HCT116 (cell line): ENCODE measurements around the gene CHCHD10.

Experiments
- CTCF ChIP-seq, 3 experiments: fragments of 200-600 bp in 1 of 3; sonication (generic) in 1 of 3; IDR thresholded peaks in 2 of 3; conservative IDR thresholded peaks in 1 of 3; 2 replicates each; pipeline ENCODE4 v1.5.1; 2012 to 2017; ENCODE audit warnings: low read depth in 2 of 3, low read length in 2 of 3, antibody characterized with exemption in 1 of 3, borderline replicate concordance in 1 of 3, control low read depth in 1 of 3, mild to moderate bottlenecking in 1 of 3, mixed read lengths in 1 of 3, mixed run types in 1 of 3, moderate library complexity in 1 of 3; ENCODE audit not compliant: insufficient read depth in 1 of 3
- JUND ChIP-seq: IDR thresholded peaks from 2 replicates; pipeline ENCODE4 v1.6.1; 2012
- POLR2A ChIP-seq: IDR thresholded peaks from 2 replicates; pipeline ENCODE4 v1.7.0; 2011; ENCODE audit warnings: borderline replicate concordance; ENCODE audit not compliant: insufficient read depth, insufficient read length; ENCODE audit errors: extremely low read depth
- RAD21 ChIP-seq: IDR thresholded peaks from 2 replicates; pipeline ENCODE4 v1.6.1; 2012; ENCODE audit warnings: low read depth, mild to moderate bottlenecking
- TCF7L2 ChIP-seq: IDR thresholded peaks from 2 replicates; pipeline ENCODE4 v1.7.0; 2011; ENCODE audit warnings: borderline replicate concordance, inconsistent platforms; ENCODE audit not compliant: insufficient read depth, insufficient read length; ENCODE audit errors: extremely low read depth
- YY1 ChIP-seq: IDR thresholded peaks from 2 replicates; pipeline ENCODE4 v1.6.1; 2011; ENCODE audit warnings: low read length, low read depth, moderate library complexity, mild to moderate bottlenecking; ENCODE audit not compliant: insufficient replicate concordance; ENCODE audit errors: extremely low read depth

- no peak for TF ChIP-seq CTCF (IDR thresholded peaks at IDR 0.05 in 2 of 3, conservative IDR thresholded peaks at IDR 0.05 in 1 of 3; ENCODE audit: borderline replicate concordance in 1 of 3, insufficient read depth in 1 of 3, low read depth in 2 of 3, low read length in 2 of 3)
- TF ChIP-seq POLR2A: no peak
- TF ChIP-seq RAD21: no peak
- TF ChIP-seq YY1: no peak
- no peak for TF ChIP-seq TCF7L2
- TF ChIP-seq JUND: no peak
These were observed 45.0 kb downstream of the CHCHD10 start for GRCh38 chr22:23722724-23723123.
